BE2C (cell line): ENCODE results near the gene ASMTL.

ENCODE experiments used
- DNase-seq: peaks from one replicate; pipeline ENCODE4 v3.0.0-alpha.2; 2020
- H3K27me3 ChIP-seq: fragments of 250-450 bp; sonication (Bioruptor Pico); 2 replicates; pipeline ENCODE4 v1.5.1; 2020; ENCODE audit warnings: mild to moderate bottlenecking
- H3K36me3 ChIP-seq: fragments of 250-450 bp; sonication (Bioruptor Pico); 2 replicates; pipeline ENCODE4 v1.5.1; 2020; ENCODE audit warnings: mild to moderate bottlenecking
- H3K4me1 ChIP-seq: fragments of 250-450 bp; sonication (Bioruptor Pico); 2 replicates; pipeline ENCODE4 v1.5.1; 2020
- H3K4me3 ChIP-seq: 2 replicates; pipeline ENCODE4 v1.5.1; 2011; ENCODE audit warnings: low read depth, low read length
- H3K9me3 ChIP-seq: fragments of 250-450 bp; sonication (Bioruptor Pico); 2 replicates; pipeline ENCODE4 v1.5.1; 2020
- TF ChIP-seq, protein P1 (sequence below): IDR thresholded peaks from 2 replicates; pipeline ENCODE4 v1.5.1; 2012; ENCODE audit warnings: mild to moderate bottlenecking, low read depth, low read length

Gene ASMTL

DNA sequence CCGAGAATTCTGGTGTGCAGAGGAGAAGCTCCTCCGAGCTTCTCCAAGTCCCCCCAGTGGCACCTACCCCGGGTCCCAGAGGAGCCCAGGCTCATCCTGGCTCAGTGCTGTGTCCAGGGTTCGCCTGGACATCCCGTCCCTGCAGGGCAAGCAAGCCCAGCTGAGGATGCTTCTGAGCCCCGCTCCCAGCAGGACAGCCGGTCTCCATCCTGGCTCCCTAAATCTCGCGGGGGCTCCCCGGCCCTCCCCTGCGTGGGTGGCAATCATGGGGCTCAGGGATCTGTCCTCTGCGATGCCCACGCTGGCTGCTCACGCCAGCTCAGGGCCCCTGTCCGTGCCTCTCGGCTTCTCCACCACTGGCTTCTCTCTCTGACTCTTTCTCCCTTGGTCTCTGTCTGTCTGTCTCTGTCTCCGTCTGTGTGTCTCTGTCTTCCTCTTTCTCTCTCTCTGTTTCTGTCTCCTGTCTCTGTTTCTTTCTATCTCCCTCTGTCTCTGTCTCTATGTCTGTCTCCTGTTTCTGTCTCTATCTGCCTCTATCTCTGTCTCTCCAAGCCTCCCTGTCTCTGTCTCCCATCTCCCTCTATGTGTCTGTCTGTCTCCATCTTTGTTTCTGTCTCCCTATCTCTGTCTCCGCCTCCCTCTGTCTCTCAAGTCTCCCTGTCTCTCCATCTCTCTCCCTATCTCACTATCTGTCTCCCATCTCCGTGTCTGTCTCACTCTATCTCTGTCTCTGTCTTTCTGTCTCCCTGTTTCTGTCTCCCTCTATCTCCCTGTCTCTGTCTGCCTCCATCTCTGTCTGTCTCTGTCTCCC lies 33.0 kb downstream of the ASMTL start:
- DNase-seq, result no peak
- H3K4me3 ChIP-seq, result no peak overlapping the region
- no peaks in the 10 kb centered on the region; the same call in 1 of the 2 replicates for H3K9me3 ChIP-seq
- TF ChIP-seq, protein P1, sequence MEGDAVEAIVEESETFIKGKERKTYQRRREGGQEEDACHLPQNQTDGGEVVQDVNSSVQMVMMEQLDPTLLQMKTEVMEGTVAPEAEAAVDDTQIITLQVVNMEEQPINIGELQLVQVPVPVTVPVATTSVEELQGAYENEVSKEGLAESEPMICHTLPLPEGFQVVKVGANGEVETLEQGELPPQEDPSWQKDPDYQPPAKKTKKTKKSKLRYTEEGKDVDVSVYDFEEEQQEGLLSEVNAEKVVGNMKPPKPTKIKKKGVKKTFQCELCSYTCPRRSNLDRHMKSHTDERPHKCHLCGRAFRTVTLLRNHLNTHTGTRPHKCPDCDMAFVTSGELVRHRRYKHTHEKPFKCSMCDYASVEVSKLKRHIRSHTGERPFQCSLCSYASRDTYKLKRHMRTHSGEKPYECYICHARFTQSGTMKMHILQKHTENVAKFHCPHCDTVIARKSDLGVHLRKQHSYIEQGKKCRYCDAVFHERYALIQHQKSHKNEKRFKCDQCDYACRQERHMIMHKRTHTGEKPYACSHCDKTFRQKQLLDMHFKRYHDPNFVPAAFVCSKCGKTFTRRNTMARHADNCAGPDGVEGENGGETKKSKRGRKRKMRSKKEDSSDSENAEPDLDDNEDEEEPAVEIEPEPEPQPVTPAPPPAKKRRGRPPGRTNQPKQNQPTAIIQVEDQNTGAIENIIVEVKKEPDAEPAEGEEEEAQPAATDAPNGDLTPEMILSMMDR, result no peak
- no peaks in the 10 kb centered on the region for H3K27me3 ChIP-seq
- H3K36me3 ChIP-seq, result no peaks in the 10 kb centered on the region
- H3K4me1 ChIP-seq, result no peaks in the 10 kb centered on the region

DNA sequence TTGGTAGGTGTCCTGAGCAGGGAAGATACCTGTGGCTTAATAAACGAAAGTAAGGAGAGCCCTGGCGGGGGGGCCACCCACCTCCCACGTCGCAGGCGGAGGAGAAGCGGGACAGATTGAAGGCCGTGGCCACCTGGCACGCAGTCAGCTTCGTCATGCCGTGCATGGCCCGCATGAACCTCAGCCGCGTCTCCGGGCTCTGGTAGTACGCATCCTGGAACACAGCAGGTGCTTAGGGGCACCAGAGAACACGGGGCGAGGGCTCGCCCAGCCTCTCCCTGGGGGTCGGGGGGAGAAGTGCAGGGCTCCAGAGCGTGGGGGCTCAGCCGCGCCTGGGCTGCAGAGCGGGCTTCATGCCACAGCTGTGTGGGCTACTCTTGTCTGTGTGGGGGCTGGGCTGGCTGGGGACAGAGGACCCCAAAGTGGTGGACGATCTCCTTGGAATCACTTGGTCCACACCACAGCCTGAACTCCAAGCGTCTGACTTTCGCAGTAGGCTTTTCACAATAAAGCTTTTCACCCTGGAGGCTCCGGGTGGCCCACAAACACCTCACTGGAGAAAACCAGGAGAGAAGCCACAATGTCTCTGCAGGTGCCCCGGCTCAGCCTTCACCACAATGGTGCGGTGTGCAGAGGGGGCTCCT lies 33.7 kb downstream of the ASMTL start:
- no peaks in the 10 kb centered on the region; the same call in 1 of the 2 replicates for H3K9me3 ChIP-seq
- H3K36me3 ChIP-seq, result no peaks in the 10 kb centered on the region
- H3K4me3 ChIP-seq, result no peak overlapping the region
- no peak for DNase-seq
- no peaks in the 10 kb centered on the region for H3K27me3 ChIP-seq
- TF ChIP-seq, protein P1, result no peak
- no peaks in the 10 kb centered on the region for H3K4me1 ChIP-seq

DNA sequence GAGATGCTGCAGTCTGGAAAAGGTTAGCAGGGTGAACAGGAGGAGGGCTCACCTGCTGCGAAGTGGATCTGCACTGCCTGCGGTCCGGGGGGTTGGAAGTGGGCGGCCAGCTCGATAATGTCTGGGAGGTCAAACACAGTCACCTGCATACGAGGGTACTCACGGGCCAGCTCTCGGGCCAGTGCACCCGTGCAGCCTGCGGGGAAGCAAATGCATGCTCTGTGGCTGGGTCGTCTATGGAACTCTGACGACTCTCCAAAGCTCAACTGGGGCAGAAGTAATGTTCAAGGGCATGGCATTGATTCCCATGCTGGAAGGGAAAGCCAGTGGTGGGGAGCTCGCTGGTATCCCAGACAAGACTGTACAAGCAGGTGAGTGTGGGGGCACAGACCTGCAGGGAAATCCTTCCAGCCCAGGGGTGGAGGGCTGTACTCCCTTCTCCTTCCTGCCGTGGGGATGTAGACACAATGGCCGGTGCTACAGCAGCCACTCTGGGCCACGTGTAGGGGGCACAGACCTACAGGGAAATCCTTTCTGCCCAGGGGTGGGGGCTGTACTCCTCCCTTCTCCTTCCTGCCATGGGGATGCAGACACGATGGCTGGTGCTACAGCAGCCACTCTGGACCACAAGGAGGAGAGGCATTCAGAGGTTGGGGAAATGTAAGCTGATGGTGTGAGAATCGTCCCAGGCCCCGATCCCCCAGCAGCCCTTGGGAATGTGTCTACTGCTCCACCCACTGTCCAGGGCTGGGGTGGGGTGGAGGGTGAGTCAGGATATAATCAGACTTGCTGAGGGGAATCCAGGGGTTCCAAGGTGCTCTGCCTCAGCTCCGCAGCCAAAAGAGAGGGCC lies 34.6 kb downstream of the ASMTL start:
- H3K36me3 ChIP-seq, result no peaks in the 10 kb centered on the region
- TF ChIP-seq, protein P1, result no peak

DNA sequence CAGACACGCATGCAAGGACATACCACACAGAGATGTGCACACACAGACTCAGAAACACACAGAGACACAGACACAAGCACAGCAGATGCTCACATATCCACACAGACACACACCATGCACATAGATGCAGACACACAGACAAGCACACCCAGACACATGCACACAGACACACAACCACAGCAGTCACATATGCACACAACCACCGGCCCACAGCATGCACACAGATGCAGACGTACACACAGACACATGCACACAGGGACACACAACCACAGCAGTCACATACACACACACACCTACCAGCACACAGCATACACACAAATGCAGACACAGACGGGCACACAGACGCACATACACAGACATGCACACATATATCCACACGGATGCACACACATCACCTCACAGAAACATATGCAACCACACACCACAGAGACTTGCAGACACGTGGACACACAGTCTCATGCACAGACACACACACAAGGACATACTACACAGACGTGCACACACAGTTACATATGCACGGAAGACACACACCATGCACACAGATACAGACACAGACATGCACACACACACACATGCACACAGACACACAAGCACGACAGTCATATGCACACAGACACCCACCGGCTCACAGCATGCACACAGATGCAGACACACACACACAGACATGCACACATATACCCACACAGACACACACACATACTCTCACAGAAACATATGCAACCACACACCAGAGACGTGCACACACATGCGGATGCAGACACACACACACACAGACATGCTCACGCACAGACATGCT lies 35.5 kb downstream of the ASMTL start:
- TF ChIP-seq, protein P1, result no peak
- Histone ChIP-seq H3K27me3 (no peaks in the 10 kb centered on the region), H3K4me3 (no peak overlapping the region), H3K36me3 (no peaks in the 10 kb centered on the region), H3K4me1 (no peaks in the 10 kb centered on the region), H3K9me3 (no peaks in the 10 kb centered on the region; the same call in 1 of the 2 replicates)
- DNase-seq, result no peak

More for the DNA sequence above, 34.6 kb downstream of the ASMTL start:
- Histone ChIP-seq H3K4me3 (no peak overlapping the region), H3K9me3 (no peaks in the 10 kb centered on the region; the same call in 1 of the 2 replicates), H3K27me3 (no peaks in the 10 kb centered on the region), H3K4me1 (no peaks in the 10 kb centered on the region)
- DNase-seq, result no peak

DNA sequence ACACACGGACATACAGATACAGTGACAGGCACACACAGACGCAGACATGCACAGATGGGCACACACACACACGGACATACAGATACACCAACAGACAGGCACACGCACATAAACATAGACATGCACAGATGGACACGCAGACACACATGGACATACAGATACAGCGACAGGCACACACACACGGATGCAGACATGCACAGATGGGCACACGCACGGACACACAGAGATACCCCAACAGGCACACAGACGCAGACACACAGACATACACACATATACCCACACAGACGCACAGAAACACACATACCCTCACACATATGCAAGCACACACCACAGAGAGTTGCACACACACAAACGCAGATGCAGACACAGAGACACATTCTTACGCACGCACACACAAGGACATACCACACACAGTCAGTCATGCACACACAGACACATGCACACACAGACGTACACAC lies 36.4 kb downstream of the ASMTL start:
- no peak overlapping the region for H3K4me3 ChIP-seq

More for the DNA sequence above, 36.4 kb downstream of the ASMTL start:
- no peaks in the 10 kb centered on the region for H3K36me3 ChIP-seq
- no peaks in the 10 kb centered on the region; the same call in 1 of the 2 replicates for H3K9me3 ChIP-seq
- no peaks in the 10 kb centered on the region for H3K4me1 ChIP-seq
- DNase-seq, result no peak
- TF ChIP-seq, protein P1, result no peak
- no peaks in the 10 kb centered on the region for H3K27me3 ChIP-seq
